ENCODE data around the gene ANKRD17. TPM values are rescaled to one million over a fixed set of nuclear protein-coding genes. Genes with fewer than 3 reads are reported as not detected.

The ANKRD17 gene
- total RNA-seq, 4 donors from 2014 or later = 25.0 to 75.6 (median 56.7) TPM

DNA sequence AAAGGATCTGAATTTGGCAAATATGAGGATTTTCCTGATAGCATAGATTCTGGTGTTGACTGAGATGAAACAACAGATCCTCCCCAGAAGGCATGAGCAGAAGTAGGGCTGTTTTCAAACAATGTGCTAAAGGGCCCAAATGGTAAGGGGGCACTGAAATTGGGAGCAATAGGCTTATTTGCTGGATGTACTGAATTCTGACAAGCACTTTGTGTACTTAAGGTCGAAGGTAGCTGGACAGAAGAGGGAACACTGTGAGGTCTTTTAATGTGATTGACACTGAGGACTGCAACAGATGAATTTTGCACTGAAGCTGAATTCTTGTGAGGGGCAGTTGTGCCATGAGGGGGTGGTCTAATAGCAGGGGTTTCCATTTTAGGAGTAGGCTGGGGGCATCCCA lies 167.9 kb downstream of the ANKRD17 start:
- TF ChIP-seq CTCF (IDR thresholded peaks at IDR 0.05) (no peak), POLR2A (IDR thresholded peaks at IDR 0.05) (no peak)
- no peaks in the 10 kb centered on the region for H3K27me3 ChIP-seq
- no peaks in the 10 kb centered on the region for H3K9me3 ChIP-seq
- DNase-seq = no peak
- no peaks in the 10 kb centered on the region for H3K4me1 ChIP-seq
- intact Hi-C loops (cut with DNase I; ENCODE audit: low total_unique reads) = no loop called here
- no peaks in the 10 kb centered on the region for H3K36me3 ChIP-seq
- H3K27ac ChIP-seq = no peak overlapping the region
- no peak overlapping the region for H3K4me3 ChIP-seq

DNA sequence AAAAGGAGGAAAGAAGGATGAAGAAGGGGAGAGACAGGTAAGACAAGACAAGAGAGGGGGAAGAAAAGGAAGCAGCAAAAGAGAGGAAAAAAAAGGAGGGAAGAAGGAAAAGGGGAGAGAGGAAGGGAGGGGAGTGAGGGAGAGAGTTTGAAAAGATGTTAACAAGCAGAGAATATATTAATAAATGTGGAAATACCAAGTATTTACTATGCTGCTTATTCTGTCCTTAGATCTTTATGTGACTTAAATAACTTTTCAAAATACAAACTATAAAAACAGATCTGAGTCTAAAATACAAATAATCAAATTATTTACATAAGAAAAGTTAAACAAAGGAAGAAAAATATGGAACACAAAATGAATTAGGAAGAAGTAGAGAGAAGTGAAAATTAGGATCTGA lies 170.7 kb downstream of the ANKRD17 start:
- no peak overlapping the region for H3K27ac ChIP-seq
- no peaks in the 10 kb centered on the region for H3K9me3 ChIP-seq
- no peaks in the 10 kb centered on the region for H3K4me1 ChIP-seq
- intact Hi-C loops (cut with DNase I; ENCODE audit: low total_unique reads) = no loop called here
- H3K36me3 ChIP-seq = no peaks in the 10 kb centered on the region
- TF ChIP-seq CTCF (IDR thresholded peaks at IDR 0.05) = no peak
- TF ChIP-seq POLR2A (IDR thresholded peaks at IDR 0.05) = no peak
- H3K4me3 ChIP-seq = no peak overlapping the region
- no peaks in the 10 kb centered on the region for H3K27me3 ChIP-seq
- DNase-seq = no peak

GRCh38 chr4:73086095-73086868 lies 172.3 kb downstream of the ANKRD17 start:
- Histone ChIP-seq H3K4me3 (no peak overlapping the region), H3K27ac (no peak overlapping the region)

DNA sequence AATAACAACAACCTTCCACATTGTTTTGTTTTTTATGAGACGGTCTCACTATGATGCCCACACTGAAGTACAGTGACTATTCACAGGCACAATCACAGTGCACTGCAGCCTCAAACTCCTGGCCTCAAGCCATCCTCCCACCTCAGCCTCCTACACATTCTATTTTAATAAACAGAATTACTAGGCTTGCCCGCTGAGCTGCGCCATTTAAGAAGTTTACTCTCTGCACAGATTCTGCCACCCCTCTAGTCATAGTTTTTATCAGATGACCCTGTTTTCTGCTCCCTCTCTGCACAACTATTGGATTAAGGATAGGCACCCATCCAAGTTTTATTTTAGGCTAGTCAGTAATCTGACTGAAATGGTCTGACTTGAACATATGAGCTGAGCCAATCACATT lies 177.8 kb downstream of the ANKRD17 start:
- H3K27me3 ChIP-seq = no peaks in the 10 kb centered on the region
- no peak overlapping the region for H3K4me3 ChIP-seq
- H3K4me1 ChIP-seq = no peaks in the 10 kb centered on the region
- peak overlapping the region in 1 of 2 donors; percentile 40 for H3K27ac ChIP-seq
- intact Hi-C loops (cut with DNase I; ENCODE audit: low total_unique reads) = no loop called here
- TF ChIP-seq POLR2A (IDR thresholded peaks at IDR 0.05) (no peak), CTCF (IDR thresholded peaks at IDR 0.05) (no peak)
- H3K9me3 ChIP-seq = no peaks in the 10 kb centered on the region
- peaks cover 0 to 4% of the 10 kb centered on the region in 2 donors for H3K36me3 ChIP-seq
- DNase-seq = no peak

More at GRCh38 chr4:73086095-73086868, 172.3 kb downstream of the ANKRD17 start:
- no peaks in the 10 kb centered on the region for H3K4me1 ChIP-seq
- DNase-seq = no peak
- H3K36me3 ChIP-seq = no peaks in the 10 kb centered on the region
- no peaks in the 10 kb centered on the region for H3K27me3 ChIP-seq
- intact Hi-C loops (cut with DNase I; ENCODE audit: low total_unique reads) = no loop called here
- no peaks in the 10 kb centered on the region for H3K9me3 ChIP-seq
- TF ChIP-seq POLR2A (IDR thresholded peaks at IDR 0.05) (no peak), CTCF (IDR thresholded peaks at IDR 0.05) (no peak)

DNA sequence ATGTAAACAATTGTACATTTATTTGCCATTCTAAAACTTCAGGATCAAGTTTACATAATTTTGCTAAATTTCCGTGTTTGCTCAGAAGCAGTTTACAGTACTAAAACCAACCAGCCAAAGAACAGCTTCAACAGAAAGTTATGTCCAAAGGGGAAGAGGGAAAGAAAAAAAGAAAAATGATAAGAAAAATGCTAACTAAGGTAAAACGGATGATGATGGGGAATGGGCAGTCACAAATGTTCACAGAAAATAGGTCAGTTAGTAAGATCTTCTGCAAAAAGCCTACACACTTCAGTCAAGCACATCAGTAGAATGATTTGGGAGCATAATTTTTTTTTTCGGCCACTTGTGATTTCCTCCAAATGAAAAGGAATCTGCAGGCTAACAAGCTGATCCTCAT lies 182.8 kb downstream of the ANKRD17 start:
- Histone ChIP-seq H3K36me3 (peaks cover 0 to 4% of the 10 kb centered on the region in 2 donors), H3K4me1 (no peaks in the 10 kb centered on the region), H3K27me3 (no peaks in the 10 kb centered on the region), H3K9me3 (no peaks in the 10 kb centered on the region), H3K27ac (no peak overlapping the region), H3K4me3 (no peak overlapping the region)
- TF ChIP-seq CTCF (IDR thresholded peaks at IDR 0.05) = no peak
- no peak for TF ChIP-seq POLR2A (IDR thresholded peaks at IDR 0.05)
- intact Hi-C loops (cut with DNase I; ENCODE audit: low total_unique reads) = no loop called here
- DNase-seq = no peak

Measured in uterus (tissue), 4 donors.